Medulla oblongata (tissue), 1 donor: ENCODE measurements around the gene CAMK2A.
A peak's percentile ranks its signal among the peaks of the same experiment; 100 is the strongest.

Experiments
- DNase-seq: peaks from one replicate; pipeline ENCODE4 v3.0.0-alpha.2; 2015; ENCODE audit errors: extremely low spot score

Gene CAMK2A

GRCh38 chr5:150213530-150213929, 76.0 kb downstream of the CAMK2A start:
- DNase-seq = no peak

DNA sequence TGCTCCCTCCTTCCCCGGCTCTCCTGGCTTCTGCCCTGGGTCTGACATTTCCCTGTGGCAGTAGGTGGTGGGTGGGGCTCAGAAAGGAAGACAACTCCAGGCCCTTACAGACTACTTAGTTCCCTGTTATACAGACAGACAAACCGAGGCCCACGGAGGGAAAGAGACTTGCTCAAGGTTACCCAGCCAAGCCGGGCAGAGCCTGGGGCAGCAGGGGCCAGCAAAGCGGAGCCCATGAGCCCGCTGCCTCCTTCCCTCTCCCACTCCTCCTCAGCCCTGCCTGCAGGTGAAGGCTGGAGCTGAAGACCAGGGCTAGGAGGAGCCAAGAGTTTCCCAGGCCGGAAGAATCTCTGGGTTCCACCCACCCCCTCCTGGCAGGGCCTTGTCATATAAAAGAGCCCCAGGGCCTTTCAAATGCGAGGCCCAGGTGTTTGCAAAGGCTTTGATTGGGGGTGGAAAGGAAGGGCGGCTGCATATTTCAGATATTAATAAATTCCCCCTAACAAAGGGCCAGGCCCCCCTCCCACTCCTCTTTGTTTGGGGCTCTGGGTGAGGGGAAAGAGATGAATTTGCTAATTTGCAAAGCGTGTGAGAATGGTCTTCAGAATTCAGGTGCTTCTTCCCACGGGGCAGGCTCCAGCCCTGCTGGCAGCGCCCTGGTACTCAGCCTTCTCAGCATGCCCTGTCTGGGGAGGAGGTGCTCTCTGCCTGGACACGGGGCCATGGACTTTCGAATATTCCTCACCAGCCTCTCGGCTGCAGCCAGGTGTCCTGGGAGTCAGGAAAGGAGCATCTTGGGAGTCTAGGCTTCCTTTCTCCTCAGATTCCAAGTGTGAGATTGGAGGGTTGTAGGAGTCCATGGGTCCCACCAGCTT, 78.2 kb downstream of the CAMK2A start:
- DNase-seq = no peak

- no peak for DNase-seq
Measured at GRCh38 chr5:150210644-150211043, 78.9 kb downstream of the CAMK2A start.

DNA sequence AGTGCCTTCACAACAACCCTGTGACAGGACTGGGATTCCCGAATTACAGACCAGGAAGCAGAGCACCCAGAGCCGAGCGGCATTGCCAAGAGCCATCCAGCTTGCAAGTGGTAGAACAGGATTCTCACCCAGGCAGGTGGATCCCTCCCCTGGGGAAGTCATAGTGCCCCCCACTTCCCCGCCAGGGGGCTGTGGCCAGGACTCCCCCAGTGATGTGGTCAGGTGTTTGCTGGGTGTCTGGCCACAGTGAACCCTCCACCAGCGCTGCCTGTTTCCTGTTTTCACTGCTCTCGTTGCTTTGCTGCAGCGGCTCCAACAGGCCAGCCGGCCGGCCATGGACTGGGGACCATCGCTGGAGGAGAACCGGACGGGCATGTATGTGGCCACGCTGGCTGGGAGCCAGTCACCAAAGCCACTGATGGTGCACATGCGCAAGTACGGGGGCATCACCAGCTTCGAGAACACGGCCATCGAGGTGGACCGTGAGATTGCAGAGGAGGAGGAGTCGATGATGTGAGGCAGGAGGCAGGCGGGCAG, 80.4 kb downstream of the CAMK2A start:
- peak; percentile 31 for DNase-seq

GRCh38 chr5:150208187-150209098, 81.1 kb downstream of the CAMK2A start:
- no peak for DNase-seq

DNA sequence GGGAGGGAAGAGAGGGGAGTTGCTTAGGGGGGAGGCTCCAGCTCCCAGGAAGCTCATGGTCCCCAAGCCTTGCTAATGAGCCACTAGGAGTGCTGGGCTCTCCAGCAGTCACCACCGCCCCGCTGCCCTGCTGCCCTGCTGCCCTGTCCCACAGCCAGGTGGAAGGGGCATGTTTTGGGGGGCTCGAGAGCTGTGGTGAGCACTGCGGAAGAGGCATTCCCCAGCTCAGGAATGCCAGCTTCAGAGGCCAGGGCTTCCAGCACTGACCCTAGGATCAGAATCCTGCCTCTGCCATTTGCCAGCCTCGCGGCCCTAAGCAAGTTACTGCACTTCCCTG, 82.8 kb downstream of the CAMK2A start:
- no peak for DNase-seq

DNA sequence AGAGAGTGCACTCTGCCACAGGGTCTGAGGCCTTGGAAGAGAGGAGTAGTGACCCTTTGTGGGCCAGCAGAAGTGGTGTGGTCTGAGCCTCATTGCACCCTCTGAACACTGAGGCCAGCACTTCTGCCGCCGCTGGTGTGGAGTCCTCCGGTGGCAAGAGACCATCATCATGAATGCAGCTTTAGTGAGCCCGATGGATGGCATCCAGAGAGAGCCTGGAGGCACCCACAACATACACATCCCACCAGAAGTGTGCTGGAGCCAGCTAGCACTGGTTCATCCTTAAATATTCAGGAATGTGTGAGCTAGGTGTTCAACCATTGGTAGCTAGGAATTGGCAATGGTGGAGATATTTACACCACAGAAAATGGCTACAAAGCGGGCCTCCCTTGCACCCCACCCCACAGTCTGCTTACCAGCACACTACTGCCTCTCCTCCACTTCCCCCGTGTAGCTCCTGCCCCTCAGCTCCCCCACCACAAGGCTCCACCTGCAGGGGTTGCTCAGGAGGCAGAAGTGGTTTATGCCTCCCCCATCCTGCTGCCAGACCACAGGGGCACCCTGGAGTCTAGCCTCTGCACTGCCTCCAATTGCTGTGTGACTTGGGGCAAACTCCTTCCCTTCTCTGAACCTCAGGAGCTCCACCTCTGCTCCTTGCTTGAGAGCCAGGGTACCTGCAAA, 83.3 kb downstream of the CAMK2A start:
- no peak for DNase-seq

DNA sequence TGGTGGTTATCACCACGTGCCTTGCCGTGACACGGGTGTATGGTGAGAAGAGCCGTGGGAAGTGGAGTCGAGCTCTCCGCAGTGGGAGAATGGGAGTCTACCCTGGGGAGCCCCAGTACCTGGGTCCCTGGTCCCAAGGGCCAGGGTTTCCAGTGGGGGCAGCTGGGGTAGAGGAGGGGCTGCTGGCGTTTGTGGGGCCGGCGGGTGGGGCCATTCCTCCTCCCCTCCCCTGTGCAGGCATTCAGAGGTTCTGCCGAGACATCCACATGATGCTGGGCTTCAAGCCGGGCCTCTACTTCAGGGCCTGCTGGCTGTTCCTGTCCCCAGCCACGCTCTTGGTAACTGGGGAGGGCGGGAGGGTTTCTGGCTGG, 85.0 kb downstream of the CAMK2A start:
- DNase-seq = no peak

- DNase-seq = no peak
Measured at GRCh38 chr5:150203832-150204589, 85.6 kb downstream of the CAMK2A start.

- DNase-seq = no peak
Measured at GRCh38 chr5:150202501-150202900, 87.1 kb downstream of the CAMK2A start.

DNA sequence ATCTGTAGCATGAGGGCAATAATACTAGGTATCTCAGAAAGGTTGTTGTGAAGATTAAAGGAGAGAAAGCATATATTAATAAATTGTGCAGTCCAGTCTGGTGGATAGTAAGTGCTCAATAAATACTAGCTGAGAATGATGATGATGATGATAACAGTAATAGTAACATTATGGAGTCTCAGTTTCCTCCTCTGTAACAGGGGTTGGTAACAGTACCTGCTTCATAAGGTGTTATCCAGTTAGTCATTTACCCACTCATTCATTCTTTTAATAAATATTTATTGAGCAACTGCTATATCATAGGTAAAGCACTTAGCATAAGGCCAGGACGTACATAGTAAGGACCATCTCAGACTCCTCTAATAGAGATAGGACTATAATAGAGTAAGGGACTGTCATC, 92.1 kb downstream of the CAMK2A start:
- no peak for DNase-seq

GRCh38 chr5:150196986-150197385, 92.6 kb downstream of the CAMK2A start:
- DNase-seq = no peak

DNA sequence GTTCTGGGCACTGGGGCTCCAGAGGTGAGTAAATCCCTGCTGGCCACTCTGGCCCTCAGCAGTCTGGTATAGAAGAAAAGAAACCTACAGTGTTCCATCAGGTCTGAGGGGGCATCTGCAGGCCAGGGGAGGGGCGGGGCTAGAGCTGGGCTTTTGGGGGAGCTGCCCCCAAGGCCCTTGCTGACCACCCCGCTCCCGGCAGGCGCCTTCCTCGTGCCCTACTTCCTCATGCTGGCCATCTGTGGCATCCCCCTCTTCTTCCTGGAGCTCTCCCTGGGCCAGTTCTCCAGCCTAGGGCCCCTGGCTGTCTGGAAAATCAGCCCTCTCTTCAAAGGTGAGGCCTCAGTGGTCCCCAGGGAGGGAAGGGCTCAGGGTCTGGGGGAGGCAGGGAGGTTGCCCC, 93.1 kb downstream of the CAMK2A start:
- peak; percentile 35 for DNase-seq

DNA sequence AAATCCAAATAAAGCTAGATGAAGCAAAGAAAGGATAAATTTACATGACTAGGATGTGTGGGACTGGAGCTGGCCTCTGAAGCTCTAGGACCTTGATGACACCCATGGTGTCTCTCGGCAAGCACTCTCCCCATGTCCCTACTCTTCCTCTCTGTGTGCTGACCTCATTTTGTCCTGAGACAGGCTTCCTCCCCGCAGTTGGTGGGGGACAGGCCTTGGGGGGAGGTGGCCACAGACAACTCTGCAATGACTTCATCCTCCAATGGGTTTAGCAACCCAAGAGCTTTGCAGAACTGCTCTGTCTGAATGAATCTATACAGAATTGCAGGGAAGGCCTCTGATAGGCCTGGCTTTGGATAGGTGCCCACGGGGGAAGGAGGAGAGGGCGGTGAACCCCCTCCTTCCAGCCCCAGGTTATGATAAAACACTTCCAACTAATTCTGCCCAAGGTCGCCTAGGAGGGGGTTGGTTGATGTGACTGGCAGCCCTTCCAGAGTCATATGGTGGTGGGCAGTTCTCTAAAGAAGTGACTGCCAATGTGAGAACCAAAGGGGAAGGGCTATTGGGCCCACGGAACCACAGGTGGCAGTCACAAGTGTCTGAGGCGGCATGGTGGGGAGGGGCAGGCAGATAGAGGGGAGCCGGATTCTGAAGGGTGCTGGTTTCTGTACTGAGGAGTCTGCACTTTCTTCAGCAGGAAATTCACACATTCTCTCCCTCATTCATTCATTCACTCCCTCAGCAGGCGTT, 93.7 kb downstream of the CAMK2A start:
- DNase-seq = no peak

GRCh38 chr5:150192462-150192861, 97.1 kb downstream of the CAMK2A start:
- DNase-seq = no peak

- DNase-seq = no peak
Measured at GRCh38 chr5:150190987-150191386, 98.6 kb downstream of the CAMK2A start.

- no peak for DNase-seq
Measured at GRCh38 chr5:150190503-150190979, 99.0 kb downstream of the CAMK2A start.

GRCh38 chr5:150189728-150190502, 99.7 kb downstream of the CAMK2A start, which contains the start of gene SLC6A7:
TSS of gene SLC6A7 (plus strand) at chr5:150190062. CDS start at chr5:150190328, 266 bp downstream.
- no peak for DNase-seq

DNA sequence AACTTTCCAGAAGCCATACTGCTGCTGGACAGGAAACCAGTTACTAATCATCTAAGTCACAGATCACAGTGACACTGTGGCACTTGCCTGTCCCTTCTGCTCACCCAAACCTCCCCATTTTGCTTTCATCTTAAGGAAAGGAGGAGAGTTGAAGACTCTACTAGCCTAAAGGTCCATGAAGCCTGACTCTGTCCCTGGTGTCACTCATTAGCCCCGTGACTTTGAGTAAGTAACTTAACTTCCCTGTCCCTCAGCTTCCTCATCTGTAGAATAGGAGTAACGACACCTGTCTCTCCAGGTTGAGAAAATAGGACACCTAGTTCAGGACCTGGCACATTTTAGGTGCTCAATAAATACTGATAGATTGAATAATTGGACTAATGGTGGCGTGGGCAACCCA, 100.2 kb downstream of the CAMK2A start:
- no peak for DNase-seq
